Measurements from ENCODE around the gene ATG10.

Gene ATG10

DNA sequence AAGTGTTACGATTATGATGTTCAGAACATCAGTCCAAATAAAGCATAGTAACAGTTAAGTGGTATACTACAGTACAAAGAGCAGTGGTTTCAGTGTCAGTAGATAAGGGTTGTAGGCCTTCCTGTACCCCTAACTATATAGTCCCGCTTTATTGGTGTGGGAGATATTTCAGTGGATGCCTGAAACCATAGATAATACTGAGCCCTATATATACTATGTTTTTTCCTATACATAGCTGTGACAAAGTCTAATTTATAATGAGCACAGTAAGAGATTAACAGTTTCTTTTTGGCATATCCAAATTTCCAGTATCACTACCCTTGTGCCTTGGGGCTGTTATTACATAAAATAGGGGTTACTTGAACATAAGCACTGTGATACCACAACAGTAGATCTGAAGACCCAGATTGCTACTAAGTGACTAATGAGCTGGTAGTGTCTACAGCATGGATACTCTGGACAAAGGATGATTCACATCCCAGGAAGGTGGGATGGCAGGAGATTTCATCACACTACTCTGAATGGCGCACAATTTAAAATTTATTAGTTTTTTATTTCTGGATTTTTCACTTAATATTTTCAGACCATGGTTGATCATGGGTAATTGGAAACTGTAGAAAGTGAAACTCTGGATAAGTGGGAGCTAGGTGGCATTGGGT is 187.1 kb downstream of the ATG10 start:
- FAIRE-seq (no peak), DNase-seq (ENCODE audit: extremely low spot score, insufficient read length, low read depth) (no peak)

DNA sequence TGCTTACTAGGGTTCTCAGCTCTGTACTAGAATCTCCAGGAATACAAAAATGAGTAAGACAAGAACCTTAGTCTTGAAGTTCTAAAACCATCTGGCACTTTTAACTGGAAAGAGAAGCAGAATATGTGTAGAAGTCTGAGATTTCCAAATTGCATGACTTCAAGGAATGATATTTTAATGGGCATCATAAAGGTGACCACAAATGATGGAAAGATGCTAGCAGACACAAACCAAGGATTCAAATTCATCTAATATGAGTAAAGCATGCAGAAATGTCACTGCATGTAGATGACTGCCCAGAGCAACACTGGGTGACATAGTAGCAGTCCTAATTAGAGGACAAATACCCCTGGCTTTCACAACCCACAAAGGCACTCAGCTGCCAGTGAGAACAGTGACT is 189.1 kb downstream of the ATG10 start:
- FAIRE-seq (no peak), DNase-seq (ENCODE audit: extremely low spot score, insufficient read length, low read depth) (no peak)

- no peak for FAIRE-seq
- DNase-seq (ENCODE audit: extremely low spot score, insufficient read length, low read depth) = no peak
Measured at GRCh38 chr5:82162573-82162972, 190.8 kb downstream of the ATG10 start.

DNA sequence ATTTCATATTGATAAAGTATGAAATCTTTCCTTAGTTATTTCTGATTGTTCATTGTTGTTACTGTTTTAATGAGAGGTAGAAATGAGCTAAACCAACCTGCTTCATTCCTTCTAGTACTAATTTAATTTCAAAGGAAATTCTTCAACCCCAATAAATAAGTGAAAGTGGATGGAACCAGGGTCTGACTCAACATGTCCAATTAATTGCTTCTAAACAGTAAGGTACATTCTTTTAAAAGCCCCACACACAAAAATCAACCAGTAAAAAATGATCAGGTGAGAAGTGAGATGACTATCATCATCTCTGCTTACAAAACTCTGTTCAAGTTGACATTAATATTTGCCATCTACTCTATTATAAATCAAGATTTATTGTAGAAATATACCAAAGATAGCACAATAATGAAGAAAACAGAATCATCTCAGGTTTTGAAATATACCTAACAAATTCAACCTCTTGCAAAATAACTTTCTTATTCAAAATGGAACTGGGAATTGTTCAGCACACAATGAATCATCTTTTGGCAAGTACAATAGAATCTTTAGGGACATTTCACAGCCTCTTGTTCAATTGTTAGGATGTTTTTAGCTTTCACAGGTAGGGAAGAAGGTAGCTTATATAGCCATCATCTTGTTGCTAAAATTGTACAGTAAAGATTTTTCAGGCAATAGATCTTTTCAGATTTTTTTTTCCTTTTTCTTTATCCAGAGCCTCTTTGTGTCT is 191.8 kb downstream of the ATG10 start:
- FAIRE-seq = no peak
- no peak for DNase-seq (ENCODE audit: extremely low spot score, insufficient read length, low read depth)

GRCh38 chr5:82164176-82164976 is 192.6 kb downstream of the ATG10 start:
- FAIRE-seq (no peak), DNase-seq (ENCODE audit: extremely low spot score, insufficient read length, low read depth) (no peak)

DNA sequence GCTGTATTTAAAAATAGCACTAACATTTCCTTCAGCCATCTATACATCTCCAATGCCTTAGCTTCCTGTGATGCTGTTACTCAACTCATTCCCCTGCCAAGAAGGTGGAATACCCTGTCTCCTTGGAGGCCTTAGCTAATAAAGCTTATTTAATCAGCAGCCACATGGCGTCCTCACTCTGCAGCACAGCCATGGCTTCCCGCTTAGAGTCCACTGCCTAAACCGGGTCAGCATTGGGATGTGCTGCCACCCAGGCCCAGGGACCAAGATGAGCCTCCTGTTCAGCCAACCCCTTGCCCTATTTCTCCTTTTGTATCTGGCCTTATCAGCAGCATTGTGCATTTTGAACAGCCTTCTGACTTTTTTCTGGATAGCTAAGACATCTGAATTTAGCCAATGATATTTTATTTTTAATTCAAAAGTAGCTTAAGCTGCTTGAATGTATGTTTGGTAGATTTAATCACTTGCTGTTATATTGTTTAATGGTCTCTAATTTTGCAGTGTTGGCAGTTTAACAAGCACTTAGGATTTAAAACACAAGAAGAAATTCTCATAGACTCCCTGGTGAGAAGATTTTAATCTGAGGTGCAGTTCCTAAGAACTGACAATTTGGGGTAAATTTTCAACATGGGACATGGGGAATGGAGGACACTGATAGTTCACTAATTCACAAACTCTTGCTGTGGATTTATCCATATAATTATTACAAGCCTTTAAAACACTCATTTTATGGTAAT is 193.3 kb downstream of the ATG10 start:
- DNase-seq (ENCODE audit: extremely low spot score, insufficient read length, low read depth) (no peak), FAIRE-seq (no peak)

DNA sequence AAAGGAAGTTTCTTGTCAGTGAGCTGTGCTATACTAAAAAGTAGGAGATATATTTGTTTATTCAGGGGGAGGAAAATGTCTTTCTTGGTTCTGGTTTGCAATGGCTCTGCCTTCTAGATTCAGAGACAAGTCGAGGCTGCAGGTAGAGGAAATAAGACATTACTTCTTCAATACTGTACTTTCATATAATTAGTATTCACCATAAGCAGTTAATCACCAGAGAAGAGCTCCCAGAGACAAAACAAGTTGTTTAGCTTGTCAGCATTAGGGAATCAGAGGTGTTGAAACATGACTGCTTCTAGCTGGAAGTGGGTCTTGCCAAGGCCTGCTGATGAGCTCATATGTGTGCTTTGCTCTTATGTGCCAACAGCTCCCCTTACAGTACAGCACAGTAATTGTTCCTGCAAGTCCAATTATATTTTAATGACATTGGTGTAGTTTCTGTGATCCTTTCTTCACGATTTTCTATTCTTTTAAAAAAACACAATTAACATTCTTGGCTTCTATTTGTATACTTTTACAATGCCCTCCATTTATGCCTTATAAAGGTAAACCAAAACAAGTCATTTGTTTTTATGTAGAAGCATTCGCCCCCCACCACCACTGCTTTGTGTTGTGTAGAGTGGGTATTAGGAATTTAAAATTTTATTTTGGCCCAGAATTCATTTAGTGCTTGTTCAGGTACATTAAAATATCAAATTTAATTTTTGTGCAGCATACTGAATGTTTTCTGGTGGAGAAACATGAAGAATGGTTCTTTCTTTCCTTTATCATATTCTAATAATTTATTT is 194.1 kb downstream of the ATG10 start:
- no peak for DNase-seq (ENCODE audit: extremely low spot score, insufficient read length, low read depth)
- FAIRE-seq = peak; percentile 78

GRCh38 chr5:82167372-82167935 is 195.6 kb downstream of the ATG10 start:
- FAIRE-seq (peak; percentile 38), DNase-seq (ENCODE audit: extremely low spot score, insufficient read length, low read depth) (no peak)

GRCh38 chr5:82168294-82168693 is 196.5 kb downstream of the ATG10 start:
- DNase-seq (ENCODE audit: extremely low spot score, insufficient read length, low read depth) (no peak), FAIRE-seq (no peak)

- FAIRE-seq (no peak), DNase-seq (ENCODE audit: extremely low spot score, insufficient read length, low read depth) (no peak)
Measured at GRCh38 chr5:82169892-82170291, 198.1 kb downstream of the ATG10 start.

DNA sequence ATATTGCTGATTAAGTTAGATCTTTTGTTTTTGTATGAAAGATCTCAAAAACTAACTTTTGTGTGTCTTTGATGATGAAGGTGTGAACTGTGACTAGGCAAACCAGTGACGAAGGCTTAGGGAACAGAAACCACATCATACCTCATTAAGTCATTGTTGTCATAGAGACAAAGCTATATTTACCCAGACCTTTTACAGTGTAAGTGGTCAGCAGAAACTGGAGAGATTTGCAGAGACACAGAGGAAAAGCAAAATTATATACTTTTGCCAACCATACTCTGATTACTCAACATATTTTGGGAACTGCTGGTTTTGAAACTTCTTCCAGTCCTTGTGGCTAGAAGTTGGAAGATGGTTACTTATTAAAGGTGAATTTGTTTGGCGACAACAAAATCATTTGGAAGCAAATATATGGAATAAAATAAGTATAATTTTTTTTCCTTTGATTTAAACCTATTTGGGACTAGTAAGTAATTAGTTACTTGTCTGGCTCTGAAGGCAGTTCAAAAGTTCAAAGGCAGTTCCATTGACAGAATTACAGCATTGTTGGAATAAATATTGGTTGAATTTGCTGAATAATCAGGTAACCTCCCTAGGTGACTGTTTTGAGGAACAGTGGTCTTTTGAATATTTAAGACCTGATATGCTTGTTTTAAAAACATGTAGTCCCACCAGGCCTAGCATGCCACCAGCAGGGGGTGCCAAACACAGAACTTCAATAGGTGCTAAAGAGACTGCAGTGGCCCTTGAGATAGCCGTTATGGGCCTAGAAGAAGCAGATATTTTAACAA is 202.5 kb downstream of the ATG10 start:
- FAIRE-seq = peak; percentile 93
- DNase-seq (ENCODE audit: extremely low spot score, insufficient read length, low read depth) = peak; percentile 23

GRCh38 chr5:82174919-82175219 is 203.0 kb downstream of the ATG10 start:
- DNase-seq (ENCODE audit: extremely low spot score, insufficient read length, low read depth) = no peak
- FAIRE-seq = no peak

DNA sequence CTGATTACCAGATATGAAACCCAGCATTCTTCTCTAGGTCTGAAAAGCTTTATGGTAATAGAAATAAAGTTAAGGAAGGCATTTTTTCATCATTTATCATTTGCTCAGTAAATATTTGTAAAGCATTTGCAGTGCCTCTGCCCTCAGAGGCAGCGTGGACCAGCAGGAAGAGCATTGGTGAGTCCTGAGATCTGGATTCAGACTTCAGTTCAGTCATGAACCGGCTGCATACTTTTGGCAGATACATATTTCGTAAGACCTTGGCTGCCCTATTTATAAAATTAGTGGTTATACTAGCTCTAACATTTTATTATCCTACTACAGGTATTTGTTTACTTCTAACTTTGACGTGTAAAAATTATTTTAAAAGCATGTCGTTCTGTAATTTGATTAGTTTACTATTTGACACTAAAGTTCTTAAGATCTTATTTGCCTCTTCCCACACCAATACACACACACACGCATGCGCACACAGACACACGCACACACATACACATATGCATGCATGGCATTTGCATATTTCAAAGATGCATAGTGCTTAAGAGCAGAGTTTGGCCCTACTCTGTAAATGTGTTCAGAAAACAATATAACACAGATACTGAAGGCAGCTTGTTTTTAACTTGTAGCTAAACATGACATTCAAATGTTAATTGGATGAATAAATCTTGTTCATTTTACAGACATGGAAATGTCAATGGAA is 204.4 kb downstream of the ATG10 start:
- FAIRE-seq (no peak), DNase-seq (ENCODE audit: extremely low spot score, insufficient read length, low read depth) (no peak)

DNA sequence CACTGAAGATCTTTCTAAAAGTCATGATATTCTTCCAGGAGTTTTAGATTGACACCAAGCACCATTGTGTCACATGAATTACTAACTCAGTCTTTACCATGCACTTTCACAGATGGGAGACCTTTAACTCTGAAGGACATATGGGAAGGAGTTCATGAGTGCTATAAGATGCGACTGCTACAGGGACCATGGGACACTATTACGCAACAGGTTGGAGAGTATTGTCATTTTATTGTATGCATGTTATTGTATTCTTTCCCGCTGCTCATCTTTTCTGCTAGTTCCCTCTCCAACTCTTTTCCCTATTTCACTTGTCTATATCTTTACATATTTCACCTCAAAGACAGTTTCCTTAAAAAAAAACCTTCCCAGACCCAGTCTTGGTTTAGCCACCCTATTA is 206.6 kb downstream of the ATG10 start:
- DNase-seq (ENCODE audit: extremely low spot score, insufficient read length, low read depth) (no peak), FAIRE-seq (no peak)

DNA sequence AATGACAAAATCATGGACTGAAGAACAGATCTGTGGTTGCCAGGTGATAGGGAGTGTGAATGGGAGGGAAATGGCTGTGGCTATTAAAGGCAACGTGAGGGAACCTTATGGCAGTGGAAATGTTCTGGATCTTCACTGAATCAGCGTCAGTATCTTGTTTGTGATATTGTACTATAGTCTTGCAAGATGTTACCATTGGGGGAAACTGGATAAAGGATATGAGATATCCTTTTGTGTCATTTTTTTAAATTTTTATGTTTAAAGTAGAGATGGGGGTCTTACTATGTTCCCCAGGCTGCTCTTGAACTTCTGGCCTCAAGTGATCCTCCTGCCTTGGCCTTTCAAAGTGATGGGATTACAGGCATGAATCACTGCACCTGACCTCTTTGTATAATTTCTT is 210.8 kb downstream of the ATG10 start:
- DNase-seq (ENCODE audit: extremely low spot score, insufficient read length, low read depth) = no peak
- no peak for FAIRE-seq

- FAIRE-seq = peak; percentile 55
- no peak for DNase-seq (ENCODE audit: extremely low spot score, insufficient read length, low read depth)
Measured at GRCh38 chr5:82183828-82184227, 212.0 kb downstream of the ATG10 start.

- FAIRE-seq = no peak
Measured at GRCh38 chr5:82185851-82186250, 214.0 kb downstream of the ATG10 start.

DNA sequence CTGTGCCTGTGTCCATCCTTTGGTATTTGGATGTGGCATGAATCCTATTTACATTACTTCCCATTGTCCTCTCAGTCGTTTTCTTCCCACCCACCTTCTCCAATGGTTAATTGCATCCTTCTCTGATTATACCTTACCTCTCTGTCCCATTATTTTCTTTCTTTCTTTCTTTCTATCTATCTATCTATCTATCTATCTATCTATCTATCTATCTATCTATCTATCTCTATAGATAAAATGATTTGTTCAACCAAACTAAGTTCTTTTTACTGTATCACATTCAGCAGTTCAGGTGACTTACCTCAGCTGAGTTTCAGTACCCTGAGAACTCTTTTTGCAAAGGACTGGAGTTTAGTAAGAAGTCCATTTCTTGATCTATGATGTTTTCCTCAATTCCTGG is 225.7 kb downstream of the ATG10 start:
- FAIRE-seq (no peak), DNase-seq (ENCODE audit: extremely low spot score, insufficient read length, low read depth) (no peak)

More at GRCh38 chr5:82185851-82186250, 214.0 kb downstream of the ATG10 start:
- DNase-seq (ENCODE audit: extremely low spot score, insufficient read length, low read depth) = no peak
